SKM-1 treated with dmso at 0.1 percent for 144 hours (cell line): ENCODE measurements around the gene GALNTL6.
"Not testable (repeated sequence)": the region's sequence is repeated elsewhere in the genome, so short reads cannot be mapped to it uniquely, and the experiment has no call there.

Experiments used
- DNase-seq: peaks from one replicate; lab custom pipeline; 2025; ENCODE audit not compliant: unreplicated experiment; lab: John Stamatoyannopoulos, UW

Gene GALNTL6

GRCh38 chr4:172362569-172362968 lies 549.4 kb downstream of the GALNTL6 start:
- DNase-seq, result no peak

DNA sequence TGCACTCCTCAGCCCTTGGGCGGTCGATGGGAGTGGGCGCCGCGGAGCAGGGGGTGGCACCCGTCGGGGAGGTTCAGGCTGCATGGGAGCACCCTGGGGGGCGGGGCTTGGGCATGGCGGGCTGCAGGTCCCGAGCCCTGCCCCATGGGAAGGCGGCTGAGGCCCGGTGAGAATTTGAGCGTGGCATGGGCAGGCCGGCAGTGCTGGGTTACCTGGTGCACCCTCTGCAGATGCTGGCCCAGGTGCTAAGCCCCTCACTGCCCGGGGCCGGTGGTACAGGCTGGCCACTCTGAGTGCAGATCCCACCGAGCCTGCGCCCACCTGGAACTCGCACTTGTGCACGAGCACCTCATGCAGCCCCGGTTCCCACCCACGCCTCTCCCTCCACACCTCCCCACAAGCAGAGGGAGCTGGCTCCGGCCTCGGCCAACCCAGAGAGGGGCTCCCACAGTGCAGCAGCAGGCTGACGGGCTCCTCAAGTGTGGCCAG lies 556.3 kb downstream of the GALNTL6 start:
- DNase-seq, result no peak

DNA sequence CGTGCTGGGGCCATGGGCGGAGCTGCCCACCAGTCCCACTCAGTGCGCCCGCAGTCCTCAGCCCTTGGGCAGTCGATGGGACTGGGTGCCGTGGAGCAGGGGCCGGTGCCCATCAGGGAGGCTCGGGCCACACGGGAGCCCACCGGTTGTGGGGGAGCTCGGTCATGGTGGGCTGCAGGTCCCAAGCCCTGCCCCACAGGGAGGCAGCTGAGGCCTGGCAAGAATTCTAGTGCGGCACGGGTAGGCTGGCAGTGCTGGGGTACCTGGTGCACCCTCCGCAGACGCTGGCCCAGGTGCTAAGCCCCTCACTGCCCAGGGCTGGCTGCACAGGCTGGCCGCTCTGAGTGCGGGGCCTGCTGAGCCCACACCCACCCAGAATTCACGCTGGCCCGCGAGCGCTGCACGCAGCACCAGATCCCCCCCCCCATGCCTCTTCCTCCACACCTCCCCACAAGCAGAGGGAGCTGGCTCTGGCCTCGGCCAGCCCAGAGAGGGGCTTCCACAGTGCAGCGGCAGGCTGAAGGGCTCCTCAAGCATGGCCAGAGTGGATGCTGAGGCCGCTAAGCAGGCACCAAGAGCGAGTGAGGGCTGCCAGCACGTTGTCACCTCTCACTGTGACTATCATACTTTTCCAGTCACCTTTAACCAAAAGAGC lies 564.4 kb downstream of the GALNTL6 start:
- no peak for DNase-seq

GRCh38 chr4:172379834-172380233 lies 566.6 kb downstream of the GALNTL6 start:
- no peak for DNase-seq

DNA sequence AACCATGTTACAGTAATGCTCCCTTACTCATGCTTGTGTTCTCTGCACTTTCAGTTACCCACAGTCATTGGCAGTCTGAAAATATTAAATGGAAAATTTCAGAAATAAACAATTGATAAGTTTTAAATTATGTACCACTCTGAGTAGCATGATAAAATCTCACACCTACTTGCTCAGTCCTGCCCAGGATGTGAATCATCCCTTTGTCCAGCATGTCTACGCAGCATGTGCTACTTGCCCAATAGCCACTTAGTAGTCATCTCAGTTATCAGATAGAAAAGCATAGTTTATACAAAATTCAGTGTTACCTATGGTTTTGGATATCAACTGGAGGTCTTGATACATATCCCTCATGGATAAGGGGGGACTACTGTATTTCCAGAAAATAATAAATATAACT lies 577.1 kb downstream of the GALNTL6 start:
- no peak for DNase-seq

GRCh38 chr4:172392741-172393140 lies 579.5 kb downstream of the GALNTL6 start:
- DNase-seq, result no peak

- DNase-seq, result no peak
These were observed 580.0 kb downstream of the GALNTL6 start for GRCh38 chr4:172393220-172393619.

DNA sequence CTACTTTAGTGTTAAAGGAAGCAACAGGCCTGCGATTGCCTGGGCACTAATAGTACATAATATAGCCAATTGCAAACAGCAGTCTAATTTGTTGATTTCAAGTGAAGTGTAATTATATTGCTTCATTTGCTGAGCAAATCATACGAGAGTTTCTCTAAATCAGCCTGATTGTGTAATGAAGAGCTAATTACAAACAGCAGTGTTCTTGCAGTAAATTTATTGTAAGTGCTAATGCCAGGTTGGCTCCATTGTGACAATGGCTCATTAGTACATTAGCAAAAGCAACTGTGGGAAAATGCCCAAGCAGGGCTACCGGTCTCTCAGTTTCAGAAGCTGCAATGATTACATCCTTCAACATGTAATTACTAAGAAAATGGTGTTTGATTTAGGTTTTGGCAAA lies 591.5 kb downstream of the GALNTL6 start:
- DNase-seq, result no peak

- DNase-seq, result no peak
These were observed 597.2 kb downstream of the GALNTL6 start for GRCh38 chr4:172410363-172410762.

- DNase-seq, result no peak
These were observed 597.9 kb downstream of the GALNTL6 start for GRCh38 chr4:172411149-172411548.

DNA sequence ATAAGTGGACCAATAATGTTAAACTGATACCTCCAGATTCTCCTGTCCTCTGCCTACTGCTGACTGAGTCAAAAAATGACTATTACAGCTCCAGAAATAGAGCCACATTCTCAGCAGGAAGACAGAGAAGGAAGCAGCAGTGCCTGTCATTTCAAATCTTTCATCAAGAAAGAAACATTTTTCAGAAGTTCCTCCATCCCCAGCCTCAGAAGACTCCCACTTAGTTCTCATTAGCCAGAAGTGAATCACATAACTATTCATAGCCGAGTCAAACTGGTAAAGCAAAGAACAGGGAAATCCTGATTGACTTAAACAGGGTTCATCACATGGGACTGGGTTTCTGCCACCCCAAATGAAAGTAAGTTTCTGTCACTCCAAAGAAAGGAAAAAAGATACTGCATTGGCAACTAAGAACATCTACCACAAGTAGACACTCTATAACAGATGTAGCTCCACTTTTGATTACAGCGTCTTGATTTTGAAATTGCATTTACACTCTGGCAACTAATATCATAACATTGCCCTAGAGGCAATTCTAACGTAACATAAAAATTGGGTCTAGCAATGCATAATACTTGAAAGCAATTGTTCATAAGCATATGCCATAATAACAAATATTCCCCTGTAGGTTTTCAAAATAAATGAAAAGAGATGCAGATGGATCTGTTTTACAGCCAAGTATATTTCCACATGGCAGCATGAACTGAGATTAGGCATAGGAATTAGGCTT lies 599.8 kb downstream of the GALNTL6 start:
- no peak for DNase-seq

- DNase-seq, result not testable (repeated sequence)
These were observed 615.8 kb downstream of the GALNTL6 start for GRCh38 chr4:172428979-172429378.

- no peak for DNase-seq
These were observed 667.3 kb downstream of the GALNTL6 start for GRCh38 chr4:172480471-172480870.

DNA sequence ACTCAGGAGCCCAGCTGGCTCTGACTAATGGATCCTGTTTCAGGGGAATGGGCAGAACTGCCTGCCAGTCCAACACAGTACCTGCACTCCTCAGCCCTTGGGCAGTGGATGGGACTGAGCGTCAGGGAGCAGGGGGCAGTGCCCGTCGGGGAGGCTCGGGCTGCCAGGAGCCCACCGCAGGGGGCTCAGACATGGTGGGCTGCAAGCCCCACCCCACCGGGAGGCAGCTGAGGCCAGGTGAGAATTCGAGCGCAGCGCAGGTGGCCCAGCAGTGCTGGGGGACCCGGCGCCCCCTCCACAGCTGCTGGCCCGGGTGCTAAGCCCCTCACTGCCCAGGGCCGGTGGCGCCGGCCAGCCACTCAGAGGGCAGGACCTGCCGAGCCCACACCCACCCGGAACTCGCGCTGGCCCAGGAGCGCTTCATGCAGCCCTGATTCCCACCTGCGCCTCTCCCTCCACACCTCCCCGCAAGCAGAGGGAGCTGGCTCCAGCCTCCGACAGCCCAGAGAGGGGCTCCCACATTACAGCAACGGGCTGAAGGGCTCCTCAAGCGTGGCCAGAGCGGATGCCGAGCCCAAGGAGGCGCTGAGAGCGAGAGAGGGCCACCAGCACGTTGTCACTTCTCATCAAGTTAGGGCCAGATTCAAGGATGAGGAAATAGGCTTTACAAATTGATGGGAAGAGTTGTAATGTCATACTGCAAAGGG lies 668.8 kb downstream of the GALNTL6 start:
- no peak for DNase-seq

DNA sequence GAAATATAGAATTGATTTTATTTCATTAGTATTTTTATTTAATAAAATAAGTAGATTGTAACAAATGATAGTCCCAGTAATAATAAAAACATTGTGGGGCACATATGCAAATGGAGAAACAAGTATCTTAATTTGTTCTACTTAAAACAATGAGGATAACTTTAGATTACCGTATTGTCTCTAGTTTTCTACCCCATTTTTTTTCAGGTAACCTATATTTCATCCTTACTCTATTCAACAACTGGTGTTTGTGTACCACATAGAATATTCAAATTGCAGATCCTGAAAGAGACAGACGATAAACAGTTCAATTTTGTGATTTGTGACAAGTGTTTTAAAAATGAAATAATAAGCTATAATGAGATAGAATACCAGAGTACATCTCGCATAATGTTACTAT lies 671.8 kb downstream of the GALNTL6 start:
- no peak for DNase-seq

DNA sequence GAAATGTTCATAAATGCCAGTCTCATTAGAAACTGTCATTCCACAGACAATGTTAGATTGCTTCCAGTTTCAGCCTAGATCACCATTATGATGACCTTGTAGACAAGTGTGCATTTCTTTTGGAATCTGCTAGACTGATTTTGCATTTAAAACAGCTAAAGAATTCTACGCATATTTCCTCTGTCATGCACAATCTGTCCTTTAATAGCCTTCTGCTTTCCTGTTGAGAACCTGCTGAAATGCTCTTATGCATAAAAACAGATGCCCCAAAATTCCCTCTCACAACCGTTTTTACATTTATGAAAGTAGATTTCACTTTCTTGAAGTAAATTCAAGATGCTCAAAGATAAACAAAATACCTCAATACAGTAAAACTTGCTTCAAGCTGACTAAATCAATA lies 673.3 kb downstream of the GALNTL6 start:
- no peak for DNase-seq

GRCh38 chr4:172489861-172490260 lies 676.7 kb downstream of the GALNTL6 start:
- no peak for DNase-seq

DNA sequence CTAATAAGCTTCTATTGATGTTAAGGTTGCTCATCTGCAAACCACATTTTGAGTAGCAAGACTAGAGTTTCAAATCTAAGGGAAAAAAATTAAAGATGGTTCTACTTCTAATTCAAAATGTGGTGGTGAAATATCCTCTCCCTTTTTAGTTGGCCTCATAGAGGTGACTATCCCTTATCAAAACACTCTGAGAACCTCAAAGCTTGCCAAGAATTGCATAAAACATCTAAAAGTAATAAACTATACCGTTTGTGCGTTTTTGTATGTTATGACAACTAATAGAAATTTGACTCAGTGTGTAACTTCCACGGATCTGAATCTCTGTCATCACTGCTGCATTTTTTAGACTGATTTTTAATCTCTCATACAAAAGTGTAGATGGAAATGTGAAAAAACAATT lies 682.6 kb downstream of the GALNTL6 start:
- no peak for DNase-seq

DNA sequence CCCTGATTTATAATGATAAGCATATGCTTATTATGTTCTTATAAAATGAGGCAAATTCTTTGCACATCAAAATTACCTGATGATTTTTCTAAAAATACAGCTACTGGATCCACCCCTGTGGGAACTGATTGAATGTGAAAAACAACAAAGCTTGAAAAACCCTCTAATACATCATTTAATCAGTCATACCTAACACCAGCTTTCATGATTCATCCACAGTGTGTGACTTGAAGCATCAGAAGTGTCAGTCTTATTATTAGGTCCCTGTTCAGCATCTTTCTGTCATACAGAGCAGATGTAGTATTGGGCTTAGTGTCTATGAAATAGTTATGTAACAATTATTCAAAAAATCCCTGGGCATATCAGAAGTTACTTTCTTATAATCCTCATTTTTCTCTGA lies 684.1 kb downstream of the GALNTL6 start:
- no peak for DNase-seq

DNA sequence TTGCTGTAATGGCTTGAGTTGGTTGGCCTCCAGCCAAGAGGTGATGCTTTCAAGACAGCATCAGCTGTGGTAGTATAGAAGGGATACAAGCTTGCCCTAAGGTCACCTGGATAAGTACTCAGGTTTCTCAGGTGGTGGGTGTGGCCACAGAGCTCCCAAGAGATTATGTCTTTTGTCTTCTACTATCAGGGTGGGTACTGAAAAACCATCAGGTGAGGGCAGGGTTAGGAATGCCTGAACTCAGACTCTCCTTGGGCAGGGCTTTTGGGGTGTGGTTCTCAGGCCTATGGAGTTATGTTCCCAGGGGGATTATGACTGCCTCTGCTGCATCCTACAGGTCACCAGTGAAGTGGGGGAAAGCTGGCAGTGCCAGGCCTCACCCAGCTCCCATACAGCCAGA lies 700.8 kb downstream of the GALNTL6 start:
- no peak for DNase-seq

GRCh38 chr4:172514801-172515200 lies 701.6 kb downstream of the GALNTL6 start:
- DNase-seq, result no peak

GRCh38 chr4:172515266-172515879 lies 702.2 kb downstream of the GALNTL6 start:
- no peak for DNase-seq
